Upper lobe of right lung (tissue), 1 donor: Measurements from ENCODE around the gene TSHB. TPM values are rescaled to one million over a fixed set of nuclear protein-coding genes. Genes with fewer than 3 reads are reported as not detected.

Experiments
- ATAC-seq: fragments of 200-7000 bp; cut with Tn5 transposase; one replicate; pipeline ENCODE4 v1.9.1; 2020; ENCODE audit warnings: mild to moderate bottlenecking, moderate library complexity
- DNase-seq: peaks from one replicate; pipeline ENCODE4 v3.0.0-alpha.2; 2020
- H3K27ac ChIP-seq: fragments of 200-600 bp; one replicate; pipeline ENCODE4 v1.8.0; 2022
- H3K27me3 ChIP-seq: fragments of 200-600 bp; one replicate; pipeline ENCODE4 v1.8.0; 2022; ENCODE audit warnings: mild to moderate bottlenecking
- H3K36me3 ChIP-seq: fragments of 200-600 bp; one replicate; pipeline ENCODE4 v1.8.0; 2022
- H3K4me1 ChIP-seq: fragments of 200-600 bp; one replicate; pipeline ENCODE4 v1.8.0; 2022
- H3K4me3 ChIP-seq: fragments of 200-600 bp; one replicate; pipeline ENCODE4 v1.8.0; 2022; ENCODE audit warnings: mild to moderate bottlenecking
- H3K9me3 ChIP-seq: fragments of 200-600 bp; one replicate; pipeline ENCODE4 v1.8.0; 2022
- intact Hi-C: fragments of 100-400 bp; cut with DNase I; formaldehyde crosslinking; loops from one replicate; pipeline ENCODE4 v1.11.0; 2022
- long read RNA-seq: library from polyadenylated mRNA; unstranded; transcript quantifications from one replicate; pipeline ENCODE4 v2.0.0, GENCODE V29; 2021
- total RNA-seq: library from RNA; stranded (reverse); fragmentation: NEBNext Ultra II Directional; extraction: Animal tissue kit (Norgen Biotek cat#: 25700); gene quantifications from one replicate; pipeline ENCODE4 v1.2.1, GENCODE V29; 2021
- TF ChIP-seq, protein P1 (sequence below): fragments of 200-600 bp; IDR thresholded peaks from one replicate; pipeline ENCODE4 v1.8.0; 2022; ENCODE audit warnings: antibody characterized with exemption
- donor health status: DM: no; HTN: yes; CAD: no; lungs with severe emphysema.

TSHB gene
- not detected for total RNA-seq
- long read RNA-seq: 0 reads

DNA sequence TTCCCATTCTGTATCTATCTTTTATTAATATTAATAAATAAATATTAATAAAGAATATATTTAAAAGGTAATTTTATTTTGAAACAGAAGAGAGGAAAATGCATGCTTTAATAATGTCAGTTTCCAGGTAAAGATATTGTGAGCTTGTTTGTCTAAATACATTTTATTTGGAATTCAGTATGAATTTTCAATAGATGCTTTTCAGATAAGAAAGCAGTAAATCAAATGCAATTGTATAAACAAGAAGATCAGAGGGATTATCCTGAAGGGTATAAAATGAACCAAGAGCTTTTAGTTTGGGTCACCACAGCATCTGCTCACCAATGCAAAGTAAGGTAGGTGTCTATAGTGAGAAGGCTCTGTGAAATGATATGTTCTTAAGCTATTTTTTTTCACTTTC lies at the start of gene TSHB:
Gene TSHB, plus strand, starts transcription at position 301 of the 400 bp plus-strand sequence. CDS start 3,537 bp downstream, outside the sequence.
- TF ChIP-seq, protein P1, sequence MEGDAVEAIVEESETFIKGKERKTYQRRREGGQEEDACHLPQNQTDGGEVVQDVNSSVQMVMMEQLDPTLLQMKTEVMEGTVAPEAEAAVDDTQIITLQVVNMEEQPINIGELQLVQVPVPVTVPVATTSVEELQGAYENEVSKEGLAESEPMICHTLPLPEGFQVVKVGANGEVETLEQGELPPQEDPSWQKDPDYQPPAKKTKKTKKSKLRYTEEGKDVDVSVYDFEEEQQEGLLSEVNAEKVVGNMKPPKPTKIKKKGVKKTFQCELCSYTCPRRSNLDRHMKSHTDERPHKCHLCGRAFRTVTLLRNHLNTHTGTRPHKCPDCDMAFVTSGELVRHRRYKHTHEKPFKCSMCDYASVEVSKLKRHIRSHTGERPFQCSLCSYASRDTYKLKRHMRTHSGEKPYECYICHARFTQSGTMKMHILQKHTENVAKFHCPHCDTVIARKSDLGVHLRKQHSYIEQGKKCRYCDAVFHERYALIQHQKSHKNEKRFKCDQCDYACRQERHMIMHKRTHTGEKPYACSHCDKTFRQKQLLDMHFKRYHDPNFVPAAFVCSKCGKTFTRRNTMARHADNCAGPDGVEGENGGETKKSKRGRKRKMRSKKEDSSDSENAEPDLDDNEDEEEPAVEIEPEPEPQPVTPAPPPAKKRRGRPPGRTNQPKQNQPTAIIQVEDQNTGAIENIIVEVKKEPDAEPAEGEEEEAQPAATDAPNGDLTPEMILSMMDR: no peak
- H3K36me3 ChIP-seq: no peaks in the 10 kb centered on the region
- H3K4me1 ChIP-seq: no peaks in the 10 kb centered on the region
- H3K27ac ChIP-seq: no peak within 1 kb of the TSS
- no peaks in the 10 kb centered on the region for H3K9me3 ChIP-seq
- DNase-seq: no peak
- intact Hi-C loops: no loop called here
- no peak within 1 kb of the TSS for H3K4me3 ChIP-seq
- no peak for ATAC-seq
- no peaks in the 10 kb centered on the region for H3K27me3 ChIP-seq

DNA sequence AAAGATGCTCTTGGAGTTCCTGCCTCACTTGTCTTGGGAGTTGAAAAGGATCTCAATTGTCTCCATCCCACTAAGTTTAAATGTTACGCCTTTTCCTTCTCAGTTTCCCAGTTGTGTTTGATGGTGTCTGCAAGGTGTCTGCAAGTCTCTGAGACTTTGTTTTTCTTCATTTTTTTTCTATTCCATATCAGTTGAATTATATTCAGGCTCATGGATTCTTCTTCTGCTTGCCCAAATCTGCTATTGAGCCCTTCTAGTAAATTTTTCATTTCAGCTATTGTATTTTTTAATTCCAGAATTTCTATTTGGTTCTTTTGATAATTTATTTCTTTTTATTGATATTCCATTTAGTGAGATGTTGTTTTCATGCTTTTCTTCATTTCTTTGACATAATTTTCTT lies 47.4 kb upstream of the TSHB start:
- Histone ChIP-seq H3K4me3 (no peak overlapping the region), H3K27ac (no peak overlapping the region), H3K4me1 (no peaks in the 10 kb centered on the region), H3K9me3 (no peaks in the 10 kb centered on the region), H3K27me3 (peaks cover 3% of the 10 kb centered on the region), H3K36me3 (no peaks in the 10 kb centered on the region)
- TF ChIP-seq, protein P1: no peak
- DNase-seq: no peak
- no peak for ATAC-seq
- intact Hi-C loops: no loop called here

DNA sequence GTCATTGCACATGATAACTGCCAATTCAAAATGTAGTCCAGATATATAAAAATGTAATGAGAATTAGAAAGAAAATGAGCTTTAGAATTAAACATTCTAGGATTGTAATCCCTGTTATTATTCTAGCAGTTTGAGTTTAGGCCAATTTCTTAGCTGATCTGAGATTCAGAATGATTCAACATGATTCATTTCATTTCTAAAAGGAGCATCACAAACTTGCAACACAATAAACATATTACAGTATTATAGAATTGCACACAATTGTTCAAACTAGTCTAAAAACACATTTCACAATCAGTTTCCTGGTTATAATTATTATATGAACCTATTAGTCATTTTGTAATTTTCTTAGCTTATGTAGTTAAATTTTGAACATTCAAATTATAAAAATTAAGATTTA lies 43.3 kb upstream of the TSHB start:
- Histone ChIP-seq H3K4me3 (no peak overlapping the region), H3K9me3 (peaks cover 11% of the 10 kb centered on the region), H3K4me1 (no peaks in the 10 kb centered on the region), H3K36me3 (no peaks in the 10 kb centered on the region), H3K27me3 (no peaks in the 10 kb centered on the region), H3K27ac (no peak overlapping the region)
- no peak for DNase-seq
- intact Hi-C loops: no loop called here
- TF ChIP-seq, protein P1: no peak
- no peak for ATAC-seq

DNA sequence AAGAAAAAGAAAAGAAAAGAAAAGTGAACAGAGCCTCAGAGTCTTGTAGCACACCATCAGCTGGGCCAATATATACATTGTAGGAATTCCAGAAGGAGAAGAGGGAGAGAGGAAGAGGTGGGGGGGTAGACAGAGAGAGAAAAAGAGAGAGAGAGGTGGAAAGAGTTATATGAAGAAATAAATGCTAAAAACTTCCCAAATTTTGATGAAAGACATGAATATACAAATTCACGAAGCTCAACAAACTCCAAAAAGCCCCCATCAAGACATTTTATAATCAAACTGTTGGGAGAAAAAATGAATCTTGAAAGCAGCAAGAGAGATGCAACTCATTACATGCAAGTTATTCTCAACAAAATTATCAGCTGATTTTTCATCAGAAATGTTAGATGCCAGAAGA lies 41.5 kb upstream of the TSHB start:
- H3K27me3 ChIP-seq: no peaks in the 10 kb centered on the region
- DNase-seq (no peak), ATAC-seq (no peak)
- no peaks in the 10 kb centered on the region for H3K36me3 ChIP-seq
- H3K27ac ChIP-seq: no peak overlapping the region
- intact Hi-C loops: no loop called here
- no peaks in the 10 kb centered on the region for H3K4me1 ChIP-seq
- TF ChIP-seq, protein P1: no peak
- H3K9me3 ChIP-seq: peaks cover 11% of the 10 kb centered on the region
- no peak overlapping the region for H3K4me3 ChIP-seq

- Histone ChIP-seq H3K27ac (no peak overlapping the region), H3K36me3 (no peaks in the 10 kb centered on the region), H3K4me3 (no peak overlapping the region), H3K4me1 (no peaks in the 10 kb centered on the region), H3K9me3 (no peaks in the 10 kb centered on the region), H3K27me3 (no peaks in the 10 kb centered on the region)
- intact Hi-C loops: no loop called here
- TF ChIP-seq, protein P1: no peak
- no peak for DNase-seq
- ATAC-seq: no peak
Observed at GRCh38 chr1:114997510-114998289, 31.9 kb upstream of the TSHB start.
